ENCODE measurements around the gene TMTC1.

TMTC1 gene

DNA sequence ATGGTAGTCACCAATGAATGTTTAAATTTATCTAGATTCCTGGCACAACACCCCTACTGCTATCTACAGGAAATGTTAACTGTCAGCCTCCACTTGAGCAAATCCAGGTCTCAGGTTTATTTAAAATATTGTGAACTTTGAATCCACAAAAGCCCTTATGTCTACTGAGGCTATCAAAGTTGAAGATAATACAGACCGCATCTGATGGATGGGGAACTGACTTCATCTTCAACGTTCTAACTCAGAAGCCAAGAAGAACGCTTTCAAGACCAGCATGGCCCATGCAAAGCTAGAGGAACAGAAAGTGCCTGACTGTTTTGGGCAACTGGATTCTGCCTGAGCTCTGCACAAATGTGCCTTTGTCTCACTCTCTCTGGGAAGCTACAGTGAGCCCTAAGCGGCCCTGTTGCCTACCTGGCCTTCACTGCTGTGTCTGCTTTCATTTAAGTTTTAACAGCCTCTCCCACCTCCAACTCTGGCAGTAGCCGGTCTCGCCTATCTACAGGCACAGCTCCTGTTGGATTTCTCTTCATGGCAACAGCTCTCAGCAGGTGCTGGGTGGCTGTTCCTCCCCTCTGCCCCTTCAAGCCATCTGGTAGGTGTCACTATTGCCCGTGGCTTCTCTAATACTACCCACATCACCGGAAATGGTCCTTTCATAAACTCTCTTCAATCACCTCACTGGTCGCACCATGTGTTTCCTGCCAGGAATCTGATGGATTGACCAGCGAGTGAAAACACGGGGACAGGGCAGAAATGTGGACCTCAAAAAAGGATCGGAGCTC is 174.1 kb downstream of the TMTC1 start:
- TF ChIP-seq POLR2A (IDR thresholded peaks at IDR 0.05; ENCODE audit: low read length) (no peak), GATA1 (IDR thresholded peaks at IDR 0.05; ENCODE audit: low read depth, low read length) (no peak)
- DNase-seq: no peak

DNA sequence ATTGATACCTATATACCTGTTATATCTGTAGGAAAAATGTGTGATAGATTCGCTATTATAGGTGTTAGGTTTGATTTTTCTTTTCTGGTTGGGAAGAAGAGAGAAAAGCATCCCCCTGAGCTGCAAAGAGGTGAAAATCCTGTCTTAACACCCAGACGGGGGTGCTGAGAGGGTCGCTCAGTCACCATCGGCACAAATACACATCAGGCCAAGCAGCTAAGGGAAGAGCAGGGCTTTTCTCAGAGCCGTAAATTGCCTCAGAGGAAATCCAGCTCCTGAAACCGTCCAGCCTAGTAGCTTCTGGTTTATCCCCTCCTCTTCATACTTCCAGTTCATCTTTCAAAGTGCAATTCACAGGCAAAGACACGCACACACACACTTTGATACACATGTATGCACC is 175.2 kb downstream of the TMTC1 start:
- TF ChIP-seq POLR2A (IDR thresholded peaks at IDR 0.05; ENCODE audit: low read length) (no peak), GATA1 (IDR thresholded peaks at IDR 0.05; ENCODE audit: low read depth, low read length) (no peak)
- no peak for DNase-seq

- no peak for TF ChIP-seq GATA1 (IDR thresholded peaks at IDR 0.05; ENCODE audit: low read depth, low read length)
- no peak for TF ChIP-seq POLR2A (IDR thresholded peaks at IDR 0.05; ENCODE audit: low read length)
- no peak for DNase-seq
Measured at GRCh38 chr12:29599381-29599780, 184.4 kb downstream of the TMTC1 start.

DNA sequence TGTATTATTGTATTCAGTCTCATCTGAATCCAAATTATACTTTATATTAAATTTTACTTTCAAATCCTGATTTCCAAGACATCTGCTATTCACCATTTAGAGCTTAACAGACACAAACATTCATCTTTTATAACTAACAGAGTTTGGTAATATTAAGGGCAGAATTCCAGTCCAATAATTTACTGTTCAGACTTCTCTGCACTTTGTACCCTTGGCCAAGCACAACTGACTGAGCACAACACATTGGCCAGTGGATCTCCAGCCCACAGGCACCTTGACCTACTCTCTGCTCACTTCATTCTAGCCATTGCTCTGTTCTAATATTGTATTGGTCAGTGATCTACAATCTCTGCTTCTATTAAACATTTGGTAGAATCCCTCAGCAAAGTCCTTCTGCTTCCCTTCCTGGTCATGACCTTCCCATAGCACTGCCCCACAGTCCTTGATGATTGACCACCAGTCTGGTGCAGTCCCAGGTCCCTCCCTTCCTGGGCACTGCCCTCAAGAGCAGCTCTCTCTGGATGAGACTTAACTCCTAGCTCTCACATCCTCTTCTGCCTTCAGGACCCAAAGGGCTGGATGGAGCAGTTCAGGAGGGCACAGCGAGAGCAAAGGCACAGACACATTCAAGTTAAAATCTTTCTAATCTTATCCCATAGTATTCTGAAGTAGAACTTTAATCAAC is 188.5 kb downstream of the TMTC1 start:
- no peak for TF ChIP-seq POLR2A (IDR thresholded peaks at IDR 0.05; ENCODE audit: low read length)
- no peak for DNase-seq

- DNase-seq: no peak
- TF ChIP-seq GATA1 (IDR thresholded peaks at IDR 0.05; ENCODE audit: low read depth, low read length) (no peak), POLR2A (IDR thresholded peaks at IDR 0.05; ENCODE audit: low read length) (no peak)
Measured at GRCh38 chr12:29593001-29593400, 190.7 kb downstream of the TMTC1 start.

GRCh38 chr12:29591140-29592020 is 192.4 kb downstream of the TMTC1 start:
- TF ChIP-seq POLR2A (IDR thresholded peaks at IDR 0.05; ENCODE audit: low read length): no peak
- no peak for TF ChIP-seq GATA1 (IDR thresholded peaks at IDR 0.05; ENCODE audit: low read depth, low read length)
- DNase-seq: no peak

GRCh38 chr12:29589851-29590250 is 193.9 kb downstream of the TMTC1 start:
- TF ChIP-seq GATA1 (IDR thresholded peaks at IDR 0.05; ENCODE audit: low read depth, low read length) (no peak), POLR2A (IDR thresholded peaks at IDR 0.05; ENCODE audit: low read length) (no peak)

DNA sequence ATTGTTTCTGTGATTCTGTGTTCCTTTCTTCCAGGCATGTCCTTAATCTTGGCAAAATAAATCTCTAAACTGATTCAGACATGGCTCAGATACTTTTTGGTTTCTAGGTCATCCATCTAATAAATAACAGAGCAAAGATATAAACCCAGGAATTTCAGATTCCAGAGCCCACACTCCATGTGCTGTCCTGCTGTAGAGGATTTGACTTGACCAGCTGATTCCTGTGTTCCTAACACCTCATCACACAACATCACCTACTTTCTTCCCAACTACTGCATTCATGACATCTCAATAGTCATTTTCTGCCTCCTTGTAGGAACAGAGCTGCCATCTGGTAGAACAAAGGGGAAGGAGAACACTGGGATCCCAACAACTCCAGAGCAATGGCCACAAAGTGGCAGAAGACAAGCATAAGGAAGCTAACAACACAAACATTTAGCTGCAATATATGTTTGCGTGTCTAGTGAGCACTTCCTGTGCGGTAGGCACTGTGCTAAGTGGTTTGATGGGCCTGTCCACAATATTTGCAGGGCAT is 194.4 kb downstream of the TMTC1 start:
- no peak for TF ChIP-seq POLR2A (IDR thresholded peaks at IDR 0.05; ENCODE audit: low read length)
- no peak for TF ChIP-seq GATA1 (IDR thresholded peaks at IDR 0.05; ENCODE audit: low read depth, low read length)
- DNase-seq: no peak

More at GRCh38 chr12:29589851-29590250, 193.9 kb downstream of the TMTC1 start:
- no peak for DNase-seq

GRCh38 chr12:29582677-29583272 is 201.0 kb downstream of the TMTC1 start:
- TF ChIP-seq GATA1 (IDR thresholded peaks at IDR 0.05; ENCODE audit: low read depth, low read length): no peak
- TF ChIP-seq POLR2A (IDR thresholded peaks at IDR 0.05; ENCODE audit: low read length): no peak

GRCh38 chr12:29582146-29582545 is 201.6 kb downstream of the TMTC1 start:
- no peak for DNase-seq
- TF ChIP-seq GATA1 (IDR thresholded peaks at IDR 0.05; ENCODE audit: low read depth, low read length) (no peak), POLR2A (IDR thresholded peaks at IDR 0.05; ENCODE audit: low read length) (no peak)

More at GRCh38 chr12:29582677-29583272, 201.0 kb downstream of the TMTC1 start:
- no peak for DNase-seq

- no peak for DNase-seq
- TF ChIP-seq GATA1 (IDR thresholded peaks at IDR 0.05; ENCODE audit: low read depth, low read length): no peak
- no peak for TF ChIP-seq POLR2A (IDR thresholded peaks at IDR 0.05; ENCODE audit: low read length)
Measured at GRCh38 chr12:29581631-29582030, 202.1 kb downstream of the TMTC1 start.

DNA sequence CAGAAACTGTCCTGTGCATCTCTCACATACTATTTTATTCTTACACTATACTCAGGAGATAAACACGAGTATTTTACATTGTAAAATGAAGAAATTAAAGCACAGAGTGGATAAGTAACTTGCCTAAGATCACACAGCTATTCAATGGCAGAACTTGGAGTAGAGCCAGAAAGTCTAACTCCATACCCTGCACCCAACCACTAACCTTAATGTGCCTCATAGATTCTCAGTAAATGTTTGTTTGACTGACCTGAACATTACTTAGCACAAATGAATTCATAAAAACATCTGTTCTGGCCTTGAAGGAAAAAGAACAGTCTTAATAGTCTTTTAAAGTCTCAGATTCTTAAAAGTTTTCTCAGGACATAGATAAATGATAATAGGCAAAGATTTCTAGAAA is 202.8 kb downstream of the TMTC1 start:
- no peak for DNase-seq
- TF ChIP-seq POLR2A (IDR thresholded peaks at IDR 0.05; ENCODE audit: low read length) (no peak), GATA1 (IDR thresholded peaks at IDR 0.05; ENCODE audit: low read depth, low read length) (no peak)

DNA sequence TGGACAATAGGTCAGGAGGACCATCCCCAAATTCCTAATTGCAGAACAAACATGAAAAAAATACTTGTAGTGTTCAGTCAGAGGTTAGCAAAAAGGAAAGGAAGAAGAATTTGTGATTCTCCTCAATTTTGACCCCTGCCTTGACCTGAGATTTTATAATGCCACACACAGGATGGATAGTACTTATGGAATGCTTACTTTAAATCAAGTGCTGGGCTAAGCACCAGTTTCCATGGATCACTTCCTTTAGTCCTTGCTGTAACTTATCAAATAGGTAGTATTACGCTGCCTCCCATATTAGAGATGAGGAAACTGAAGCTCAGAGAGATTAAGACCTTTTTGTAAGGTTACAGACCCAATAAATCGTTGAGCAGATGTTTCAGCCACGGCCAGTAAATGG is 205.0 kb downstream of the TMTC1 start:
- TF ChIP-seq GATA1 (IDR thresholded peaks at IDR 0.05; ENCODE audit: low read depth, low read length) (no peak), POLR2A (IDR thresholded peaks at IDR 0.05; ENCODE audit: low read length) (no peak)
- no peak for DNase-seq
